Right lobe of liver (tissue), 4 donors: Measurements from ENCODE around the gene PNPO.

Experiments
- POLR2A ChIP-seq: fragments of 450-650 bp; IDR thresholded peaks from one replicate; pipeline ENCODE4 v1.6.1; 2017; ENCODE audit warnings: antibody characterized with exemption, mild to moderate bottlenecking
- TF ChIP-seq, protein P1 (sequence below), 4 donors: fragments of 200-600 bp in 3 of 4; fragments of 450-650 bp in 1 of 4; IDR thresholded peaks; one replicate each; pipeline versions ENCODE4 v1.5.1 to v1.8.0; 2016 to 2022; ENCODE audit warnings: antibody characterized with exemption in 4 of 4, mild to moderate bottlenecking in 2 of 4
- donor health status: DM: no; HTN: no; CAD: no.
- donor health status: DM: no; HTN: no; CAD: no.
- donor health status: DM: no; HTN: yes; CAD: no.

DNA sequence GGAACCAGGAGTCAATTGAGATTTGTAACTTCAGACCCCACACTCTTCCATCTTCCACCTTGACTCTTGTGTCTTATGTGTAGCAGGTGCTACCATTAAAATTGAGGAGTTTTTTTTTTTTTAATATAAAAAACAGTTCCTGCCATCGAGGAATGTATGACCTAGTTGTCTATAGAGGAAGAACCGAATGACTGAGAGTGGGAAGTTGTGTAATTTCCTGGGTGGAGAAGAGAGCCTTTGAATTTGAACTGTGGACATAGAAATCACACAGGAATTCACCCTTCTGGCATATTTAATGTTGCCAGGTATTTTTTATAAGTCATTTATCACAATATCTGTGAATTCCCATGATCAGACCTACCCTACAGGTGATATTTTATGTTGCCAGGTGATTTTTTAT is 23.4 kb upstream of the PNPO start:
- TF ChIP-seq, protein P1, sequence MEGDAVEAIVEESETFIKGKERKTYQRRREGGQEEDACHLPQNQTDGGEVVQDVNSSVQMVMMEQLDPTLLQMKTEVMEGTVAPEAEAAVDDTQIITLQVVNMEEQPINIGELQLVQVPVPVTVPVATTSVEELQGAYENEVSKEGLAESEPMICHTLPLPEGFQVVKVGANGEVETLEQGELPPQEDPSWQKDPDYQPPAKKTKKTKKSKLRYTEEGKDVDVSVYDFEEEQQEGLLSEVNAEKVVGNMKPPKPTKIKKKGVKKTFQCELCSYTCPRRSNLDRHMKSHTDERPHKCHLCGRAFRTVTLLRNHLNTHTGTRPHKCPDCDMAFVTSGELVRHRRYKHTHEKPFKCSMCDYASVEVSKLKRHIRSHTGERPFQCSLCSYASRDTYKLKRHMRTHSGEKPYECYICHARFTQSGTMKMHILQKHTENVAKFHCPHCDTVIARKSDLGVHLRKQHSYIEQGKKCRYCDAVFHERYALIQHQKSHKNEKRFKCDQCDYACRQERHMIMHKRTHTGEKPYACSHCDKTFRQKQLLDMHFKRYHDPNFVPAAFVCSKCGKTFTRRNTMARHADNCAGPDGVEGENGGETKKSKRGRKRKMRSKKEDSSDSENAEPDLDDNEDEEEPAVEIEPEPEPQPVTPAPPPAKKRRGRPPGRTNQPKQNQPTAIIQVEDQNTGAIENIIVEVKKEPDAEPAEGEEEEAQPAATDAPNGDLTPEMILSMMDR (IDR thresholded peaks at IDR 0.05), result no peak
- no peak for TF ChIP-seq POLR2A
